Mucosa of gallbladder (tissue), 1 donor: Measurements from ENCODE around the gene GNAI3. TPM values are rescaled to one million over a fixed set of nuclear protein-coding genes. Genes with fewer than 3 reads are reported as not detected.

Source experiments
- DNase-seq: peaks from one replicate; pipeline ENCODE4 v3.0.0-alpha.2; 2020; ENCODE audit warnings: low spot score
- total RNA-seq: library from RNA; stranded (reverse); gene quantifications from one replicate; pipeline ENCODE4 v1.2.1, GENCODE V29; 2021
- donor health status: DM: no; HTN: no; CAD: no.

GNAI3 gene
- total RNA-seq, 1 donor from 2014 or later, result 6.7 TPM

DNA sequence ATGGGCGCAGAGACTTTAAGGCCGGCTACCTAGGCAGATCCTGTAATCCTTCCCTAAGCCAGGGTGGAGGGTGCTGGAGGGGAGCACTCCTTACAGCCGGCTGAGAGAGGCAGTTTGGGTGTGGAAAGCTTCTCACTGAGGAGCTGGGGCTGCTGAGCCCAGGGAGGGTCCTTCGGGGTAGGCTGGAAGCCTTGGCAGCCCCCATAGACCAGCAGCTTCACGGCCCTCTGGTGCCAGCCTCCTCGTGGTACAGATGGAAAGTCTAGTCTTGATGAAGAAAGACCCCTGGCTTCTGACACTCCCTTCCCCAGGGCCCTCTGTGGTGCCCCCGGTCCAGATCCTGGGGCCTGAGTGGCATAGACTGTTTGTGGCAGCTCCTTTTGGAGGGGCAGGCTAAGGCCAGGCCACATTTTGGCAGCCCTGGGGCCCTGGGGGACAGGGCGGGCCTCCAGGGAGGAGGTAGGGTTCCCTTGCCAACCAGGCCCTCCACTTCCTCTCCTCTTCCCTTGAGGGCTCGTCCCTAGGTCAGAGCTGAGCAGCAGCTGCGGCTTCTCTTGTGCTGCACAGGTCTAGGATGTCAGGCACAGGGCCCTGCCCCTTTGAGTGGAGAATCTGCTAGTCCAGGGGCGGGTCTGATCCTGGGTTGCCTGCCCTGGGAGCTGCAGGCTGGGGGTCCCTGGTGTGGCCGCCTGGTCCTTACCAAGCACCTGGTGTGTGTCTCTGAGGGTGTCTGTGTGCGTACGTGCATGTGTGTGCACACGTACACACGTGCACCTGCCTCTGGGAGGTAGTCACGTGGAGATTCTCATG is 76.0 kb downstream of the GNAI3 start:
- no peak for DNase-seq

DNA sequence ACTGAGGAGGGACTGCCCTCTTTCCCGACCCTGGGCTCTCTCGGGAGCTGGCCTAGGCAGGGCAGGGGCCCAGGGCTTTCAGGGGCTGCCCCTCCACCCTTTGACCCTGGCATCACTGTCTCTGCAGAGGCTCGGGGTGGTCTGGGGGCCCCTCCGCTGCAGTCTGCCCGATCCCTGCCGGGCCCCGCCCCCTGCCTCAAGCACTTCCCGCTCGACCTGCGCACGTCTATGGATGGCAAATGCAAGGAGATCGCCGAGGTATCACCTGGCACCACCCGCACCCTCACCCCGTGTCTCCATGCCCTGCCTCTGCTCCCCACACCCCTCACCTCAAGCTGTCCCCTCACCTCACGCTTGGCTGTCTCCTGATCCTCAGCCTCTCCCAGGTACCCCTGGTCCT is 76.8 kb downstream of the GNAI3 start:
- DNase-seq, result no peak

DNA sequence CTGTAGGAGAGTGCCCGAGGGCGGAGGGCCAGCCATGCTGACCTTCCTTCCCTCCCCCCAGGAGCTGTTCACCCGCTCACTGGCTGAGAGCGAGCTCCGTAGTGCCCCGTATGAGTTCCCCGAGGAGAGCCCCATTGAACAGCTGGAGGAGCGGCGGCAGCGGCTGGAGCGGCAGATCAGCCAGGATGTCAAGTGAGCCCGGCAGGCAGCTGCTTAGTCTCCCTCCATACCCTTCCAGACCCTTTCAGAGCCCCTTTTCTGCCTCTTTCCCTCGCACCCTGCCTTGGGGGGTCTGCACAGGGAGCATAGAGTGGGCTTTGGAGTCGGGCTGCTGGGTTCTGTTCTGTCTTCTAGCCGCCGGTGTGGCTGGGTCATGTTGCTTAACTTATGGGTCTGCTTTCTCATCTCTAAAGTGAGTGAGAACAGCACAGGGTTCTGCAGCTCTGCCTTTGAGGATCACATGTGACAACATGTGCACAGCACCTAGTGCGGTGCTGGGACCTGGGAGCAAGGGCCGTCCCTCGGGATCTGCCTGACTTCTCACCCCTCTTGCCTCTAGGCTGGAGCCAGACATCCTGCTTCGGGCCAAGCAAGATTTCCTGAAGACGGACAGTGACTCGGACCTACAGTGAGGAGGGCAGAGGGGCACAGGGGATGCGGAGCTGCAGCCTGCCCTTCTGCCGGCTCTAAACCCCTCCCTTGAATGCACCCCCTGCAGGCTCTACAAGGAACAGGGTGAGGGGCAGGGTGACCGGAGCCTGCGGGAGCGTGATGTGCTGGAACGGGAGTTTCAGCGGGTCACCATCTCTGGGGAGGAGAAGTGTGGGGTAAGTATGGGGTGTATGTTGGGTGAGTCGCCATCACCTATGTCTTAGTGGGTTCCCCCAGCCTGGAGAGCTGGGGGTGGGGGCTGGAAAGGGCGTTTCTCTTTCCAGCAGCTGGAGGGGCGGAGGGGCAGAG is 77.5 kb downstream of the GNAI3 start:
- no peak for DNase-seq

DNA sequence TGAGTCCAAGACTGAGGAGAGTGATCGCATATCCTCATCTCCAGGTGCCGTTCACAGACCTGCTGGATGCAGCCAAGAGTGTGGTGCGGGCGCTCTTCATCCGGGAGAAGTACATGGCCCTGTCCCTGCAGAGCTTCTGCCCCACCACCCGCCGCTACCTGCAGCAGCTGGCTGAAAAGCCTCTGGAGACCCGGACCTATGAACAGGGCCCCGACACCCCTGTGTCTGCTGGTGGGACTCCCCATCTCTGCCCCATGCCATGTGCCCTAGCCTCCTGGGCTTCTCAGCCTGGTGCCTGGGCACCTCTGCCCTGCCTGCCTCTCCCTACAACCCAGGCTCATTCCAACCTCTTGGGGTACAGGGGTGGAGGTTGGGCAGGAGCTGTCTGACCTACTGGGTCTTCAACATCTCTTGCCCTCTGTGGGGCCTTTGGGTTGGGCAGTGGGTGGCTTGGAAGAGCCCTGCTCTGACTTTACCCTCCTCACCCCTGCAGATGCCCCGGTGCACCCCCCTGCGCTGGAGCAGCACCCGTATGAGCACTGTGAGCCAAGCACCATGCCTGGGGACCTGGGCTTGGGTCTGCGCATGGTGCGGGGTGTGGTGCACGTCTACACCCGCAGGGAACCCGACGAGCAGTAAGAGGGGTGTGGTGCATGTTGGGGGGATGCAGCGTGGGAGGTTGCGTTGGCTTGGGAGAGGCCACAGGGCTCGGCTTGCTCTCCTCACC is 78.4 kb downstream of the GNAI3 start:
- DNase-seq, result peak; percentile 0

DNA sequence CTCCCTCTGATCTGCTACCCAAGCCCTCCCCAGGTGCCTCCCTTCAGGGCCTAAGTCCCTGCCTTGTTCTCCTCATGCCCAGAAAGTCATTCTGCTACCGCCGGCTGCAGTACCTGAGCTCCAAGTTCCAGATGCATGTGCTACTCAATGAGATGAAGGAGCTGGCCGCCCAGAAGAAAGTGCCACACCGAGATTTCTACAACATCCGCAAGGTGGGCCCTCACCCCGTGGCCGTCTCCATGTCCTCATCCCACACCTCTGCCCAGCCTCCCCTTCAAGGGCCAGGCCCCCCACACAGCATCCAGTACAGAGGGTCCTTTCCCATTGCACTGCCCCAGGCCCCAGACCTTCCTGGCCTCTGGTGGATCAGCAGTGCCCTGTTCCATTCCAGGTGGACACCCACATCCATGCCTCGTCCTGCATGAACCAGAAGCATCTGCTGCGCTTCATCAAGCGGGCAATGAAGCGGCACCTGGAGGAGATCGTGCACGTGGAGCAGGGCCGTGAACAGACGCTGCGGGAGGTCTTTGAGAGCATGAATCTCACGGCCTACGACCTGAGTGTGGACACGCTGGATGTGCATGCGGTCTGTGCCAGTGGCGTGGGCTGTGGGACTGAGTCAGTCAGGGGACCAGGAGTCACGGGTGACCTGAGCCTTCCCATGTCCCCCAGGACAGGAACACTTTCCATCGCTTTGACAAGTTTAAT is 79.4 kb downstream of the GNAI3 start:
- no peak for DNase-seq

DNA sequence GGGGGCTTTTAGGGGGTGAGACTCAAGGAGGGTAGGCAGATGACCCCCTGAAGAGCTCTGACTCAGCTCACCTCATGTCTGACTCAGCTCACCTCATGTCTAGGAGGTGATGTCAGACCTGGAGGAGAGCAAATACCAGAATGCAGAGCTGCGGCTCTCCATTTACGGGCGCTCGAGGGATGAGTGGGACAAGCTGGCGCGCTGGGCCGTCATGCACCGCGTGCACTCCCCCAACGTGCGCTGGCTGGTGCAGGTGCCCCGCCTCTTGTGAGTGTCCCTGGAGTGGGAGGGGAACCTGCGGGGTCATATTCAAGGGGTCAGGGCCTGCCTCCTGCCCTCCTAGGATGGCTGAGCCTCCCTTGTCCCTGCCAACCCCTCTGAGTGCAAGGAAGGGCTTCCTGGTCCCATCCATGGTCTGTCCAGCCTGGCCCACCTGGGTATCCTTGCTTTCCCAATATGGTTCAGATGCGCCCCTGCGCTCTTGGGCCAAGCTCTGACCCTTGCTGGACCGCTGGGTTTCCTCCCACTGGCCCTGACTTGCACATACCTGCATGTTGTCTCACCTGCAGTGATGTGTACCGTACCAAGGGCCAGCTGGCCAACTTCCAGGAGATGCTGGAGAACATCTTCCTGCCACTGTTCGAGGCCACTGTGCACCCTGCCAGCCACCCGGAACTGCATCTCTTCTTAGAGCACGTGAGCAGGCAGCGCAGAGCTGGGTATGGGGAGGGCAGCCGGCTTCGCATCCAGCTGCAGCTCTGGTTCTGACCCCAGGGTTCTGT is 80.3 kb downstream of the GNAI3 start:
- DNase-seq, result no peak

DNA sequence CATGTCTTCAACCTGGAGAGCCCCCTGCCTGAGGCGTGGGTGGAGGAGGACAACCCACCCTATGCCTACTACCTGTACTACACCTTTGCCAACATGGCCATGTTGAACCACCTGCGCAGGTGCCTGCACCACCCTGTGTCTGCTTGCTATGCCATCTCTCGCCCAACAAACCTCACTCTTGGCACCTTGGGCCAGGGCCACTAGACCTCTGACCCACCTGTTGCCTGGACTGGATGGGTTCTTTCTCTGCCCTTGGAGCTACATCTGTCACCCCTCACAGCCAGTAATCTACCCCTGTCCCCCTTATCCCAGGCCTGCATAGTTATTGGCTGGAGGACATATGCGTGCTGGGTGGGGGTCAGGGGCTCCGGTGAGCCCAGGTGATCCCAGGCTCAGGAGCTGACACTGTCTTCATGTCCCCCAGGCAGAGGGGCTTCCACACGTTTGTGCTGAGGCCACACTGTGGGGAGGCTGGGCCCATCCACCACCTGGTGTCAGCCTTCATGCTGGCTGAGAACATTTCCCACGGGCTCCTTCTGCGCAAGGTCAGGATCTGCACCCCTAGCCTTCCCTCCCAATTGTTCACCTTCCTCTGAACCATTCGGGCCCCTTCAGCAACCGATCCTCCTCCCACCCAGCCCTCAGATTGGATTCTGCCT is 81.1 kb downstream of the GNAI3 start:
- no peak for DNase-seq

DNA sequence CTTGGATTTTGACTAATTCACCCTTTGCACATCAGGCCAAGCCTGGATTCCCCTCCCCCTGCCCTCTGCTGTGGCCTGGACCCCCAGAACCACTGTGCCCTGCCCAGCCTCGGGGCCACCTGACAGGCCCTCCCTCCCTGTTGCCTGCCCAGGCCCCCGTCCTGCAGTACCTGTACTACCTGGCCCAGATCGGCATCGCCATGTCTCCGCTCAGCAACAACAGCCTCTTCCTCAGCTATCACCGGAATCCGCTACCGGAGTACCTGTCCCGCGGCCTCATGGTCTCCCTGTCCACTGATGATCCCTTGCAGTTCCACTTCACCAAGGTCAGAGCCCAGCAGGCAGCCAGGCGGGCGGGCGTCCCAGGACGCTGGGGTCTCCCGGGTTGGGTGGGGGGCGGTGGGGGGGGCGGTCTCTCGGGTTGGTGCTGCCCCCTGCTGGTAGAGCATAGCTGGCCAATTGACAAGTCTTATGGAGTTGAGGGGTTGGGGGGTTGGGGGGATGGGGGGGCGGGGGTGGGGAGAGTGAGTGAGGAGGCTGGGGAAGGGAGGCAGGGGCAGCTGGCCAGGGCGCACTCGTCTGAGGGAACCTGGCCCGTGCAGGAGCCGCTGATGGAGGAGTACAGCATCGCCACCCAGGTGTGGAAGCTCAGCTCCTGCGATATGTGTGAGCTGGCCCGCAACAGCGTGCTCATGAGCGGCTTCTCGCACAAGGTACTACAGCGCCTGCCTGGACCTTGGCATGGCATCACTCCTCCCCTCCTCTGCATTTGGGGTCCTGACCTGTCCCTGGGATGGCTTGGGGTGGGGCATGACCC is 81.9 kb downstream of the GNAI3 start:
- DNase-seq, result no peak

DNA sequence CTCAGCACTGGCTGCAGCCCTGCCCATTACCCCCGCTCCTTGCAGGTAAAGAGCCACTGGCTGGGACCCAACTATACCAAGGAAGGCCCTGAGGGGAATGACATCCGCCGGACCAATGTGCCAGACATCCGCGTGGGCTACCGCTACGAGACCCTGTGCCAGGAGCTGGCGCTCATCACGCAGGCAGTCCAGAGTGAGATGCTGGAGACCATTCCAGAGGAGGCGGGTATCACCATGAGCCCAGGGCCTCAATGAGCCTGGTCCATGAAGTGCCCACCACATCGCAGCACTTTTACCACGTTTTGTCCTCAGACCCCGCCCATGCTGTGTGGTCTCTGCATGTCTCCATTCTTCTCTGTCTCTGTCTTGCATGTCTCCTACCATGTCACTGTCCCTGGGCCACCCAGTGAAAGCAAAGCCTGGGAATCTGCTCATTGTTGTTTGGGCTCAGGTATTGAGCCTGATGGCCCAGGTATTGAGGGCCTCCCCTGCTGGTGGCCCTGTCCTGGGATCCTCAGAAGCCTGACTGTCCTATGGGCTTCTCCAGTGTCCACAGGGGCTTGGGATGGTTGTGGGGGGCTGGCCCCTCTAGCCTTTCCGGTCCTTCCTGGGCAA is 82.6 kb downstream of the GNAI3 start:
- DNase-seq, result no peak

DNA sequence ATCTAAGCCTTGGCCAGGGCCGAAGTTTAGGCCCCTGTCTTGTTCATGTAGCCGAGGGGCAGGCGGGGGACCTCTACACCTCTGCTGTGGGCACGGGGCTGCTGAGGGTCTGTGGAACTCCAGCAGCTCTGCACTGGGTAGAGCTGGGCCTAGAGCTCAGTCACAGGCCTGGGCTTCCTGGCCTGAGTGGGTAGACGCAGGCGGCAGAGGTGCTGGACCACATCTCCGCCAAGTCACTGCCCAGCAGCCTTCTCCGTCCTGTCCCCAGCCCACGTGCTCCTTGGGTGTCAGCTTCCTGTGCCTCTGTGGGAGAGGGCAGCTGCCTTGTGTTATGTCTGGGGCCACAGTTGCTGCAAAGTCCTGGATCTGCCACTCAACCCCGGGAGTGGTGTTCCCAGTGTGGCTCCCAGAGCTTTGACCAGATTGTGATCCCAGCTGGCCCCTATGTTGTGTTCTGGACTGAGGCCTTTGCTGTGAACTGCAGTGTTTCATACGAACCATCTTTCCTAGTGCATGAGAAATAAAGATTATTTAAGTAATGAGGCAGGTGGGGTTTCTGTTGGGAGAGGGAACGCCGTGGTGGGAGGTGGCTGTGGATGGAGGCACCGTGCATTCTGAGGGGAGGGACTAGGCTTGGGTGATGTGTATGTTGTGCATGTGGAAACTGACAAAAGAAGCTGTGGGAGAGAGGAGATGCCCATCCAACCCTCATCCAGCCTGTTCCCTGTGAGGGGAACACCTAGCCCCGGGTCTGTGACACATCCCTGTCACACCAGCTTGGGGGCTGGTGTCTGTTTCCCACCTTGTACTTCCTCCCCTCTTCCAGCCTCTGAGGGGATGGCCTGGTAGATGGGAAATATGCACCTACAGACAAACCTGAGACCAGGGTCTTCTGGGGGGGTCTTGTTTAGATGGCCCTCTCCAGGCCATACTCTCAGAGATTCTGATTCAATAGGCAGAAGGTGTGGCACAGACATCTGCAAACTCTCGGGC is 83.4 kb downstream of the GNAI3 start:
- no peak for DNase-seq

DNA sequence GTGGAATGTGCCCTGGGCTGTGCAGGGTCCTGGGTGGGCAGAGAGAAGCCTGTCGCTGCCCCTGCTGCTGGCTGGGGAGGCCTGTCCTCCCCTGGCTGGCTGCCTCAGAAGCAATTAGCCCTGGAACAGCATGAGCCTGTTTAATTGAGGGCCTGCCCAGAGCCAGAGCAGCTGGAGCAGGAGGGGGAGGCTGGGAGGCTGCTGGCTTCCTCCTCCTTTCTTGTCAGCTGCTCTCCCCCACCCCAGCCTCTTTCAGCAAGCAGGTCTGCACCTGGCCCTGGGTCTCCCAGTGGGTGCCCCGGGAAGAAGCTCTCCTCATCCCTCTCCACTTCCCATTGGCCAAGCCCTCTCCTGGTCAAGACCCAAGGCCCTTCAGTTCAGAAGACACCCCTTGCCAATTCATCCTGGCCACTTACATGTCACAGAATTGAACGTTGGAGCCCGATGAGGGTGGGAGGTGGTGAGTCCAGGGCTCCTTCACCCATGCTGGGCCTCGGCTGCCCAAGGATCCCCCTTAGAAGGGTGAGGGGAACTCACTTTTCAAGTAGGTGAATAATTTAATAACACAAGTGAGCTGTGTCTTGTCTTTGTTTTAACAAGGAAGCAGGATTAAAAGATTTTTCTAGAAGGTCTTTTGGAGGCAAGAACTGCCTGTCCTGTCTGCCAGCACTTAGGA is 84.4 kb downstream of the GNAI3 start:
- no peak for DNase-seq

DNA sequence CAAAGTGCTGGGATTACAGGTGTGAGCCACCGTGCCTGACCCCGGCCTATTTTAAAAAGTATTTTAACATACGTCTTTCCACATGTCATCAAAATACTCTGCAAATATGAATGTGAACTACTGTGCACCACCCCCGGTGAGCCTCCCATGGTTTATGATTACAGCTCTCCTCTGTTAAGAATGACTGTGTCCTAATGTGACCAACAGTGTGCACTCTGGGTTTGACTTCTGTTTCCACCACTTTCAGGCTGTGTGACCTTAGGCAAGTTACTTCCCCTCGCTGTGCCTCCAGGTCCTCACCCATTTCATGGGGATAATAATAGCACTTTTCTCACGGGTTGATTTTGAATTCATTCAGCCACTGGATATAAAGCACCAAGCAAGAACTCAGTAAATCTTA is 85.9 kb downstream of the GNAI3 start:
- DNase-seq, result no peak

DNA sequence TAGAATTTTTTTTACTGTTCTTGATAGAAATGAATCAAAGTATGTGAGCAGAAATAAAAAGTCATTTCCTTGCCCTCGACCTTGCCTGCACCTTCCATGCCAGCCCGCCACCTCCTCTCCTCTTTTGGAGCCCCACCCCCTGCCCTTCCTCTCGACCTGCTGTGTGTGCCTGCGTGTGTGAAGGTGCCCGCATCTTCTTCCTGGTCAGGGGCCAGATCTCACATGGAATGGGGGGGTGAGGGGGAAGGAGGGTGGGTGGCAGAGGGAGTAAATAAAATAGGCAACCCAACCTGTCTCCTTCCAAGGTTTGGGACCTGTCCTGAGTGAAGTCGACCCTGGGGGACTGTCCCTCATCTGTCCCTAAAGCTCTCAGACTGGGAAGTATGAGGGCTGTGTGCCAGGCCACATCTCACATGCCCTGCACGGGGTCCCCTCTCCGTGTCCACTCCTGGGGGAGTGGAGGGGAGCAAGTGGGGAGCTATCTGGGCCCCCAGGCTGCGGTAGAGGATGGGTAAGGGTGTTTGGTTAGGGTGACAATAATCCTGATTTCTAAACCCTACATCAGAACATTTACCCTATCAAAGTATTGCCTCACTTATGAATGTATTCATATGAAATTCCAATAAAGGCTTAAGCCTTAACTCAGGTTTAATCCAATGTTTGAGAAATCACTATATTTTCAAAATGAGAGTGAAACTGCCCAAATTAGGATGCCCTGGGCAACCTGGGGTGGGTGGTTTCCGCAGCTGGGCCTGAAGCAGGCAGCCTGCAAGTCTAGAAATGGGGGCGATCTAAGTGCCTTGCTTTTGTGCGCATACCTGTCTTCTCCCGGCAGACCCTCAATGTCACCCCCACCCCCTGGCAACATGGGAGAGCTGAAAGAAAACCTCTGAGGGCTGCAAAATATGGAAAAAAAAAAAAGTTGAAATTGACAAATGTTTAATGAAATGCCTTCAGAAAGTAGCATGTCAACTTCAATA is 86.6 kb downstream of the GNAI3 start:
- no peak for DNase-seq

DNA sequence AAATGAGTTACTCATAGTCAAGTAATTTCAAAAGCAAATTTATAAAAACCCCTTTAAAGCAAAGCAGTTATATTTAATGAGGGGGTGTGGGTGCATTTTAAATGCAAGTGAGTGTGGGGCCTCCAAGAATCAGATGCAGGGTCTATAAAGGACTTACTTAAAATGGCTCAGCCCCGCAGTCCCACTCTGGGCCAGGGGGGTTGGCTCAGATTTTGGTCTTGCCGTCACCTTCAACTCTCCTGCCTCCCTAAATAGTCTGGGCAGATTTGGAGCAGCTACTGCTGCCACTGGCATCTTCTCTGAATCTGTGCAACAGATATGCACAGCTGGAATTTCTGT is 87.4 kb downstream of the GNAI3 start:
- no peak for DNase-seq

DNA sequence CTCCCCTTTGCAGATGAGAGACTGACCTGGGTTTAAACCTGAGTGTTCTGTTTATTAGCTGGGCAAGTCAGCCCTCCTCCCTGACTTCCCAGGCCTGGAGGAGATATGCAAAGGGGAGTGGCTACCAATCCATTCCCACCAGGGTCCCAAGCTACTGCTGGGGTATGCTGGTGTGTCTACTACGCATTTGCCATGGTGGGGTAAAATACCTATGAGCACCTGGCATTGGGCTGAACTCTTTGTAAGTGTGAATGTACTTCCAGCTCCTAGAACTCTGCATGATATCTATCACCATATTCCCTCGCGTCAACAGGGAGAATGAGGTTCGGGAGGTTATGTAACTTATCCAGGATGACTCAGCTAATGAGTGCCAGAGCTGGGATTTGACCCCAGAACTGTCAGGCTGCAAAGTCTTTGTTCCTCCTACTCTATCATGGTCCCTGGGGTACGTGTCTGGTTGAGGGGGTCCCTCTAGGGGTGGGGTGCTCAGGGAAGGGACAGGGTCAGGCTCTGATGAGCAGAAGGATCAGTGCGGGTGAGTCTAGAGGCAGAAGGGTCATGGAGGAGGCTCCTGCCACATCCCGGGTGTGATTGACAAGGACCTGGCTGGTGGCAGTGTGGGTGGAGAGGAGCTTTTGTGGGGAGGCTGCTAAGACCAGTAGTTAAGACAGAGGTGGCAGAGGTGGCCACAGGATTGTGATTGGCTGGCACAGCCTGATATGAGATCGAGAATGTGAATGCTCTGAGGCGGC is 88.0 kb downstream of the GNAI3 start:
- no peak for DNase-seq
